GM19193 (cell line): Measurements from ENCODE around the gene MPRIP.

Source experiments
- POLR2A ChIP-seq: IDR thresholded peaks from 4 replicates; pipeline ENCODE4 v1.6.1; 2011; ENCODE audit not compliant: insufficient read depth, insufficient read length; ENCODE audit errors: extremely low read depth

MPRIP gene

DNA sequence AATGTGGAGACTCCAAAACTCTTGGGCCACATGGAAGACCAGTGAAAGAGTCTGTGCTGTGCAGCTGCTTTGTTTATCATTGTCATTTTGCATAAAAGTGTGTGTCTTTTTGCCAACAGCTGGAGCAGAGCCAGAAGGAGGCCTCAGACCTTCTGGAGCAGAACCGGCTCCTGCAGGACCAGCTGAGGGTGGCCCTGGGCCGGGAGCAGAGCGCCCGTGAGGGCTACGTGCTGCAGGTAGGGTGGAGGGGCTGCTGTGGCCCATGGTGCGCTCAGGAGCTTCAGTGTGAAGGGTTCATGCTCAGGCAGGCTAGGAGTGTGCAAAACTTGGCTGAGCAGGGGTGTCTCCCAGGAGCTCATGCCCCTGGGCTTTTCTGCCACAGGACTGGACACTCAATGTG lies 118.9 kb downstream of the MPRIP start:
- no peak for TF ChIP-seq POLR2A

DNA sequence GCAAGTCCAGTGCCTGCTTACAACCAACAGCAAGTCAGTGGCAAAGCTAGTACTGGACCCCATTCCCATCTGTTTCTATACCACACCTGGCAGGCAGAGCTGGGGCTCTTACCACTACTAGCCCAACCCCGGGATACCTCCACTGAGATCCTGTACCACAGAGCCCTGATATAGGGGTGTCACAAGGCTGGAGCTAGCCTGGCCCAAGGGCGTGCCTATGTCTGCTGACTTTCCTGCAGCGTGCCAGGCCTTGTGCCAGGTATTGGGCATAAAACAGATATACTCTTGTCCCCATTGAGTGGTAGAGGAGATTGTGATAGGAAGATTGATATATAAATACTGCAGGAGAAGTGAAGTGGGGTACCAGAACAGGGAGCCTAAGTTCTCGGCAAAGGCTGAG lies 119.5 kb downstream of the MPRIP start:
- no peak for TF ChIP-seq POLR2A

DNA sequence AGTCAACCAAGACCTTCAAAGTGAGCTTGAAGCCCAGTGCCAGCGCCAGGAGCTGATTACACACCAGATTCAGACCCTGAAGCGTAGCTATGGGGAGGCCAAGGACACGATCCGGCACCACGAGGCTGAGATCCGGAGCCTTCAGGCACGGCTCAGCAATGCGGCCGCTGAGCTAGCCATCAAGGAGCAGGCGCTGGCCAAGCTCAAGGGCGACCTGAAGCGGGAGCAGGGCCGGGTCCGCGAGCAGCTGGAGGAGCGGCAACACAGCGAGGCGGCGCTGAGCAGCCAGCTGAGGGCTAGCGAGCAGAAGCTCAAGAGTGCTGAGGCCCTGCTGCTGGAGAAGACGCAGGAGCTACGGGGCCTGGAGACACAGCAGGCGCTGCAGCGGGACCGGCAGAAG lies 121.9 kb downstream of the MPRIP start:
- TF ChIP-seq POLR2A, result no peak

DNA sequence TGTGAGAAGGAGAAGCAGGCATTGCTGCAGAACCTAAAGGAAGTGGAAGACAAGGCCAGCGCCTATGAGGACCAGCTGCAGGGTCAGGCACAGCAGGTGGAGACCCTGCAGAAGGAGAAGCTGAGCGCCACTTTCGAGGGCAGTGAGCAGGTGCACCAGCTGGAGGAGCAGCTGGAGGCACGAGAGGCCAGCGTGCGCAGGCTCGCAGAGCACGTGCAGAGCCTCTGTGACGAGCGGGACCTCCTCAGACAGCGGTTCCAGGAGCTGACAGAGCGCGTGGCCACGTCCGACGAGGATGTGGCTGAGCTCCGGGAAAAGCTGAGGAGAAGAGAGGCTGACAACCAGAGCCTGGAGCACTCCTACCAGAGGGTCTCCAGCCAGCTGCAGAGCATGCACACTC lies 122.4 kb downstream of the MPRIP start:
- TF ChIP-seq POLR2A, result no peak

DNA sequence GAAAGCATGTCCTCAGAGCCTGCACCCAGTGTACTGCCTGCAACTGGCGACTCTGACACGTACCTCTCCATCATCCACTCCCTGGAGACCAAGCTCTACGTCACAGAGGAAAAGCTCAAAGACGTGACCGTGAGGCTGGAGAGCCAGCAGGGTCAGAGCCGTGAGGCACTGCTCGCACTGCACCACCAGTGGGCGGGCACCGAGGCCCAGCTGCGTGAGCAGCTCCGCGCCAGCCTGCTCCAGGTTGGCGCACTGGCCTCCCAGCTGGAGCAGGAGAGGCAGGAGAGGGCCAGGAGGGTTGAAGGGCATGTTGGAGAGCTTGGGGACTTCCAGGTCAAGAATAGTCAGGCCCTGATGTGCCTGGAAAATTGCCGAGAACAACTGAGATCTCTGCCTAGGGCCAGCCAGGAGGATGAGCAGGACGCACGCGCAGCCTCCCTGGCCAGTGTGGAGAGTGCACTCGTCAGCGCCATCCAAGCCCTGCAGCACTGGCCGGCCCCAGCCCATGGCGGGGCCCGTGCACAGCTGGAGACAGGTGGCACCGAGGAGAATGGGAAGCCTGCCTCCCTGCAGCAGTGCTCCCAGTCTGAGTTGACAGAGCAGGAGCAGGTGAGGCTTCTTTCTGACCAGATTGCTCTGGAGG lies 123.5 kb downstream of the MPRIP start:
- TF ChIP-seq POLR2A, result no peak

DNA sequence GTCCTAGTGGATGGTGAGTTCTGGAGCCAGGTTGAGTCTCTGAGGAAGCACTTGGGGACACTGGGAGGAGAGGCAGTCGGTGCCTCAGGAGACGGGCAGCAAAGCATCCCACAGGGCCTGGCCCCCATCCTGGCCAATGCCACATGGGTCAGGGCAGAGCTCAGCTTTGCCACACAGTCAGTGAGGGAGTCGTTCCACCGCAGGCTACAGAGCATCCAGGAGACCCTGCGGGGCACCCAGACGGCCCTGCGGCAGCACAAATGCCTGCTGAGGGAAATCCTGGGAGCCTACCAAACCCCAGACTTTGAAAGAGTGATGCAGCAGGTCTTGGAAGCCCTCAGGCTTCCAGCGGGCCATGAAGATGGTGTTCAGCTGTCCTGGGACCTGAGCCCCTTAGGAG lies 124.2 kb downstream of the MPRIP start:
- no peak for TF ChIP-seq POLR2A

DNA sequence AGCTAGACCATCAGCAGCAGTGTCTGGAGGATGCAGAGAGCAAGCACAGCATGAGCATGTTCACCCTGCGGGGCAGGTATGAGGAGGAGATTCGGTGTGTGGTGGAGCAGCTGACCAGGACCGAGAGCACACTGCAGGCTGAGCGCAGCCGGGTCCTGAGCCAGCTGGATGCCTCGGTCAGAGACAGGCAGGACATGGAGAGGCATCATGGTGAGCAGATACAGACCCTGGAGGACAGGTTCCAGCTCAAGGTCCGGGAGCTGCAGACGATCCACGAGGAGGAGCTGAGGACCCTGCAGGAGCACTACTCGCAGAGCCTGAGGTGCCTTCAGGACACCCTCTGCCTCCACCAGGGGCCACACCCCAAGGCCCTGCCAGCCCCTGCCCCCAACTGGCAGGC lies 125.1 kb downstream of the MPRIP start:
- no peak for TF ChIP-seq POLR2A

DNA sequence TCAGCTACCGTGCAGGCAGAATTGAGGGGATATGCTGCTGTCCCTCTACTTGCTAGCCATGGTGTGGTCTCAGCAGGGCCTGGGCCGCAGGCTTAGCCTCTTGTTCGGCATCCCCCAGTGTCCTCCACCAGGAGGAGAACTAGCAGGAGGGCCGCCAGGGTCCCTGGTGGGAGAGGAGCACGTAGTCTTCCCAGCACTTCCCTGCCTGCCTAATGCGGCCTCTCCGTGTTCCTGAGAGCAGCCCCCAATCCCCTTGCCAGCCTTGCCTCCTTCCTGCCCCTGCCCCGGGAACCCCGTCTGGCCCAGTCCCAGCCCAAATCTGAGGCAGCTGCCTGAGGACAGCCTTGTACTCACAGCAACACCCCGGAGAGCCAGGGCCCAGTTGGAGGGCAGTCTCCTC lies 125.7 kb downstream of the MPRIP start:
- TF ChIP-seq POLR2A, result no peak

DNA sequence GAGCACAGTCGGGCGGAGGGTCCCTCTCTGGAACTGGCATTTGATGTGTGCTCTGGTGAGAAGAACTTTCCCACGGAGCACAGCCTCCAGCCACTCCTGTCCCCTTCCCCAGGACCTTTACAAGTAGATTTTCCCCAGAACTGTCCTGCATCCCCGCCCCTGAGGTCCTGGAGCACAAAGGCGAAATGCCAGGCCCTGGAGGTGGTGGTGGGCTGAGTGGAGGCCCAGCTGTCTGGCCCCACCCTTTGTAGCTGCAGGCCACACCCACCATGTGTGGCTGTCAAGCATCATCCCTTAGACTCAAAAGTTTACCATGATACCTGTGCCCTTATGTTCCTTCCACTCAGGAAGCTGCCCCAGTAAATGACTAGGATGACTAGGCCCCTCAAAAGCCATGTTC lies 126.1 kb downstream of the MPRIP start:
- no peak for TF ChIP-seq POLR2A

DNA sequence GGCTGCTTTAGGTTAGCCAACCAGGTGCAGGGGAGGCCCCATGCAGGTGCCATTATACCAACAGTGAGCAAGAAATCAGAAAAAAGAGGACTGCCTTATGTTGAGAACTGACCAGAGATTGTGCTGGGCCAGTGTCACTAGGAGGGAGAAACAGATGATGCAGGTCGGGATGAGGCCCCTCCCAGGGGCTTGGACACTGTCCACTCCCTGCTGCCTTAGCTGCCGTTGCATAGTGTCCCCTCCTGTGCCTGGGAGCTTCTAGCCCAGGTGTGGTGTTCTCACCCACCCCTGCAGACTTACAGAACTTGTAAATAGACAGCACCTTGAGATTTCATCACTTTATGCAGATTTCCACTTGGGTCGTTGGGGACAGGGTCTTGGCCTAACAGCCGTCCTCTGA lies 127.1 kb downstream of the MPRIP start:
- TF ChIP-seq POLR2A, result no peak

DNA sequence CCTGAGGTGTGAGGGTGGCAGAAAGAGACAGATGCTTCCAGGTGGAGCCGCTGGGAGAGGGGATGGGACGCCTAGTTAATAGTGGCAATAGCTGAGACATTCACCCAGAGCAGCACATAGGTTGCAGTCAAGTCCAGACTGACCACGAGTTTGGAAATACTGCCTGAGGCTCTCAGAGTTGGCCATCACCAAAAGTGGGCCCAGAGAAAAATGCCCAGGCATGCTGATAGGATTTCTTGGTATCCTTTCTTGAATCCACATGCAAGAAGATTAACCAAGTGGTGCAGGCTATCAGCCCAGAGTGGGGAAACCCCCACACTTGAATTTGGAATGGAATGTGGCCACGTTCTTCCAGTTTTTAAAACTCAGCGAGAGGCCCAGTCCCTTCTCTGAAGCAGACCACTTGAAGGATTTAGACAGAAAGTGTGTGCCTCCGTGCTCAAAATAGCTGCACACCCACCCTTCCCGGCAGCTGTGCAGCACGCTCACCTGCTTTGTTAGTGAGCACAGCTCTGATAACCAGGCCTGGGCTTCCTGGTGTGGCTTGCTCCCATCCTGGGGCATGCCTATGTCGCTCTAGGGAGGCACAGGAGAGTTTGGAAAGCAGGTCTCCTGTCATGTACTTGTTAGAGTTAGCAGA lies 128.2 kb downstream of the MPRIP start:
- no peak for TF ChIP-seq POLR2A

DNA sequence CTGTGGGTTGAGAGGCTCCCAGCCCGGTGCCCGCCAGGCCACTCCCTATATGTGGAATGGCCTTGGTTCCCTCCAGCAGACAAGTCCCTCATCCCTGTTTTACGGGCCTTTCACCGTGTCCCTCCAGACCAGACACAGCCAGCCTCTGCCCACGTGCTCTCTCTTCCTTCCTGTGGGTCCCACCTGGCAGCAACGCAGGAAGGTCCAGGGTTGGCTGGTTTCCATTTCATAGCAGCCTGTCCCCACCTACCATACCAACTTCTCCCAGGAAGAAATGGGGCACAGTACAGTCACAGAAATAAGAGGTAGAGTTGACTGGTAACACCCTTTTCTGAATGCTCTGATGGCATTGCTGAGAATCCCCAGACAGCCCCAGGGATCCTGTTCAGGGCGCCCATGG lies 128.9 kb downstream of the MPRIP start:
- TF ChIP-seq POLR2A, result no peak

DNA sequence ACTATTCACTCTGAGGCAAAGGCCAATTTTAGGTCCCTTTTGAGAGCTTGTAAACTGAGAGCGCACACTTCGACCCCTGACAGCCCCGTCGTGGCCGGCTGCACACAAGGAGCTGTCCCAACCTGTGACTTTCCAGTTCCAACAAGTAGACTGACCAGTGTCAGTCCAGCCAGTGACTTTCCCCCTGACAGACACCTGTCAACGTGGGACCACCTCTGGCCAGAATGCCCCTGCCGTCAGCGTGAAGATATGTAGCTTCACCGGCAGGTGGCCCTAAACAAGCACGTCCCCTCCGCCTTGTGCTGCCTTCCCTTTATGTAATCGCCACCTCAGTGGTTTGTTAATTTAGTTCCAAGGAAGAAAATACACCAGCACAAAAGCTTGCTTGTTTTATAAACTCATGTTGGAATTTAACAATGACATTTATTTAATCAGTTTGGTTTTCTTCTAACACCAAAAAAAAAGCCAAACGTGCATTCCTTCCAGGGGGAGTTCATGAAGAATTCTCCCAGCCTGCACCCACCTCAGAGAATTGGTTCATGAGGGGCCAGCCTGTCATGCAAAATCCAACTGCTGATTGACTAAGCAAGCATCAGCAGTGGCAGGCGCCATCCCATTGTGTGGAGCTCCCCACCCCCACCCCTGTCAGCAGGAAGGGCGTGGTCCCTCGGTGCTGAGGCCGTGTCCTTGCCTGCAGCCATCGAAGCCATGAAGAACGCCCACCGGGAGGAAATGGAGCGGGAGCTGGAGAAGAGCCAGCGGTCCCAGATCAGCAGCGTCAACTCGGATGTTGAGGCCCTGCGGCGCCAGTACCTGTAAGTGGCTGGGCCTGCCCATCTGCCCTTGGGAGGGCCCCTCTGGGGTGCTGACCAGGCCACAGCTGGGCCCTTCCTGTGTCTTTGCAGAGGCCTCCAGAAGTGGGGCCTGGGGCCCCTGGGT lies 130.0 kb downstream of the MPRIP start:
- TF ChIP-seq POLR2A, result no peak

DNA sequence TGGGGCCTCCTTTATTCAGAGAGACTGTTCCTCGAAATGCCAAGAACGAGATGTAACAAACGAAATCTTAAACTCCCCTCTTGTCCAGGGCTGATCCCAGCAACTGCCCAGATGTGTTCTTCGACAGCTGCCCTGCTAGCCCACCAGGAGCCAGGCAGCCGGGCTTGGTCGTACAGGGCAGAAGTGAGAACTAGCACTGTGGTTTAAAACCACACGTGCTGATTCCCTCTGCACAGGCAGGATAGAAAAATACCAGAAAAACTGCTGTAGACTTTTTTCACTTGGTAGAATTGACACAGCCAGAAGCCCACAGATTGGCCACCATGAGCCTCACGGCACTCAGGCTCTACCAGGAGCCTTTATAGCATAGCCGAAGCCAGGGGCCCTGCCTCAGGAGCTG lies 130.7 kb downstream of the MPRIP start:
- TF ChIP-seq POLR2A, result no peak

DNA sequence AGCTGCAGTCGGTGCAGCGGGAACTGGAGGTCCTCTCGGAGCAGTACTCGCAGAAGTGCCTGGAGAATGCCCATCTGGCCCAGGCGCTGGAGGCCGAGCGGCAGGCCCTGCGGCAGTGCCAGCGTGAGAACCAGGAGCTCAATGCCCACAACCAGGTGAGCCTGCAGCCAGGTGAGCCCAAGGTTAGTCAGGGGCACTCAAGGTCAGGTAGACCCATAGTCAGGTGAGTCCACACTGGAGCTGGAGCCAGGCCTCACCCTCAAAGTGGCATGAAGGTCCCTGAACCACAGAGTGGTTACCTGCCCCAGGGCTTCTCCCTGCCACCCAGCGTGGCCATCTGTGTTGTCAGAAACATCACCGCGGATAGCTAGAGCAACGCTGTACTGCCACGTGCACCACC lies 131.7 kb downstream of the MPRIP start:
- TF ChIP-seq POLR2A, result no peak

DNA sequence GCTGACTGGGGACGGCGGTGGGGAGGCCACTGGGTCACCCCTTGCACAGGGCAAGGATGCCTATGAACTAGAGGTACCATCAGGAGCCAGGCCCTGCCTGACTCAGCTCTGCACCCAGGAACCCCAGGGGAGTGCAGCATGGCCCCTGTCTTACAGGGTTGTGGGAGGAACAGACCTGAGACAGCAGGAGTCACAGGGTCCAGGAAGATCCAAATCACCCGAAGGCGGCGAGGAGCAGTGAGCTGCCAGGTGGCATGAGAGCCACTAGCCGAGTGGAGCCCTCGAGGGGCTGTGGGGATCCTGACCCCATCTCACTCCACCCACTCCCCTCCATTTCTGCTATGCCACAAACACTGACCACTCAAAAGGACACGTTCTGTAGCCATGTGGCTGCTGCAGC lies 133.1 kb downstream of the MPRIP start:
- TF ChIP-seq POLR2A, result no peak
